A673 (cell line): ENCODE results near the gene GRK4.

Experiments used
- CTCF ChIP-seq: fragments of 300-800, 200-600 bp; sonication (generic); conservative IDR thresholded peaks from 2 replicates; pipeline ENCODE4 v1.5.1; 2017; ENCODE audit warnings: low read depth, mild to moderate bottlenecking, antibody characterized with exemption, low read length, moderate library complexity, mixed read lengths
- EZH2 ChIP-seq: fragments of 200-600 bp; sonication (generic); IDR thresholded peaks from 2 replicates; pipeline ENCODE4 v1.6.1; 2017; ENCODE audit warnings: borderline replicate concordance, low read depth, mild to moderate bottlenecking, mixed read lengths, antibody characterized with exemption, low read length; ENCODE audit not compliant: poor library complexity, severe bottlenecking

- TF ChIP-seq CTCF (no peak), EZH2 (no peak)
Measured at GRCh38 chr4:3026540-3026939, 63.2 kb downstream of the GRK4 start.
